Gastrocnemius medialis (tissue), 4 donors: Measurements from ENCODE around the gene ECSCR. TPM values are rescaled to one million over a fixed set of nuclear protein-coding genes. Genes with fewer than 3 reads are reported as not detected.
A peak's percentile ranks its signal among the peaks of the same experiment; 100 is the strongest.

Experiments used
- ATAC-seq, 2 donors: fragments of 150-250 bp; one replicate each; pipeline ENCODE4 v1.9.1; 2016
- DNase-seq, 2 donors: peaks; one replicate each; pipeline ENCODE4 v3.0.0-alpha.2; 2019
- H3K27ac ChIP-seq, 4 donors: fragments of 200-600 bp; sonication (generic); 1 replicate in 1 of 4; 2 replicates in 3 of 4; pipeline ENCODE4 v1.5.1; 2016 to 2018; ENCODE audit warnings: mild to moderate bottlenecking in 2 of 4, moderate library complexity in 1 of 4
- H3K27me3 ChIP-seq, 3 donors: fragments of 200-600 bp; sonication (generic) in 2 of 3; 1 replicate in 1 of 3; 2 replicates in 2 of 3; pipeline versions ENCODE4 v1.5.1 to v1.6.0; 2016 to 2019; ENCODE audit warnings: mild to moderate bottlenecking in 1 of 3, moderate library complexity in 1 of 3
- H3K36me3 ChIP-seq, 2 donors: fragments of 200-600 bp; sonication (generic) in 1 of 2; one replicate each; pipeline ENCODE4 v1.5.1; 2017 to 2018
- H3K4me1 ChIP-seq, 2 donors: fragments of 200-600 bp; sonication (generic) in 1 of 2; one replicate each; pipeline ENCODE4 v1.5.1; 2016 to 2017; ENCODE audit warnings: mild to moderate bottlenecking in 2 of 2
- H3K4me3 ChIP-seq, 4 donors: fragments of 200-600 bp; sonication (generic) in 3 of 4; 1 replicate in 1 of 4; 2 replicates in 3 of 4; pipeline ENCODE4 v1.5.1; 2016 to 2019; ENCODE audit warnings: mild to moderate bottlenecking in 2 of 4
- H3K9me3 ChIP-seq, 3 donors: fragments of 200-600 bp; sonication (generic) in 2 of 3; 1 replicate in 1 of 3; 2 replicates in 2 of 3; pipeline ENCODE4 v1.5.1; 2016 to 2019
- CTCF ChIP-seq, 5 experiments: fragments of 450-650 bp in 3 of 5; fragments of 200-600 bp in 2 of 5; sonication (generic) in 2 of 5; IDR thresholded peaks in 4 of 5; conservative IDR thresholded peaks in 1 of 5; 1 replicate in 4 of 5; 2 replicates in 1 of 5; pipeline ENCODE4 v1.5.1; 2016 to 2019; ENCODE audit warnings: antibody characterized with exemption in 5 of 5, mild to moderate bottlenecking in 3 of 5, moderate library complexity in 3 of 5
- POLR2A ChIP-seq, 2 donors: fragments of 450-650 bp; IDR thresholded peaks; one replicate each; pipeline ENCODE4 v1.6.1; 2017; ENCODE audit warnings: antibody characterized with exemption in 2 of 2, mild to moderate bottlenecking in 2 of 2, moderate library complexity in 2 of 2
- in situ Hi-C, 4 donors: fragments of 200-750 bp; cut with MboI; loops; one replicate each; pipeline versions ENCODE4 v1.15.0 to v1.8.0; 2017; ENCODE audit warnings: low sequenced_read_pairs in 4 of 4
- intact Hi-C: fragments of 100-400 bp; cut with DNase I; formaldehyde crosslinking; loops from one replicate; pipeline ENCODE4 v1.15.1; 2023; ENCODE audit warnings: low total_unique reads
- total RNA-seq, 4 donors: library from RNA; depleted of rRNA; stranded (reverse); fragments of >200 nt; gene quantifications; one replicate each; pipeline versions ENCODE4 v1.1.0 to v1.2.3, GENCODE V29; 2016

The ECSCR gene
- total RNA-seq, 4 donors from 2014 or later = 5.4 to 8.9 (median 6.9) TPM

DNA sequence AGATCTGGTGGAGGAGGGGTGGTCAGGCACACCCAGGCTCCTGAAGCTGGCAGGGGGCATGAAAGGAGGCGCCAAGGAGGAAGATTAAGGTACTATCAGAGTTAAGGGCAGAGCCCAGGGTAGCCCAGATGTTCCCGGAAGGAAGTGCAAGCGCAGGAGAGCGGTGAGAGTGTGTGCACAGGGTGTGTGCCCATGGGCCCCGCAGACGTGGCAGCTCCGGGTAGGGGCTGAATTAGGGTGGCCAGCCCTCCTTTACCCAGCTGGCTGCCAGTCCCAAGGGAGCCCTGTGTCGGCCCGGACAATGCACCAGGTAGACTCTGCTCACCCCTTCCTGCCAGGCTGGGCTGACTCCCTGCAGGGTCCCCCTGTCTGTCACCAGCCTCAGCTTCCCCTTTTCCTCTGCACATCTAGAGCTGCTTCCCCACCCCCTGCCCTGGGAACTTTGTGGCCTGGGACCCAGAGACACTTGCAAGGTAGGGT, 8.3 kb upstream of the ECSCR start, which contains the start of gene SMIM33:
Gene SMIM33 (plus strand): TSS at position 184 of the 480 bp plus-strand sequence. CDS start 118 bp downstream, at position 302.
- in situ Hi-C loops = no loop called here
- TF ChIP-seq POLR2A (IDR thresholded peaks at IDR 0.05) (no peak), CTCF (IDR thresholded peaks at IDR 0.05 in 4 of 5, conservative IDR thresholded peaks at IDR 0.05 in 1 of 5) (no peak)
- H3K36me3 ChIP-seq = no peaks in the 10 kb centered on the region
- ATAC-seq = no peak
- no peaks in the 10 kb centered on the region for H3K9me3 ChIP-seq
- no peak within 1 kb of the TSS for H3K27ac ChIP-seq
- no peak within 1 kb of the TSS for H3K4me3 ChIP-seq
- no peak for DNase-seq
- no peaks in the 10 kb centered on the region for H3K27me3 ChIP-seq
- H3K4me1 ChIP-seq = peaks cover 12 to 24% of the 10 kb centered on the region in 2 donors
- intact Hi-C loops = no loop called here

GRCh38 chr5:139468421-139468931, 5.9 kb upstream of the ECSCR start:
- no peaks in the 10 kb centered on the region for H3K36me3 ChIP-seq
- no peak for TF ChIP-seq CTCF (IDR thresholded peaks at IDR 0.05 in 4 of 5, conservative IDR thresholded peaks at IDR 0.05 in 1 of 5)
- no peak for TF ChIP-seq POLR2A (IDR thresholded peaks at IDR 0.05)
- no peaks in the 10 kb centered on the region for H3K27me3 ChIP-seq
- no peaks in the 10 kb centered on the region for H3K9me3 ChIP-seq
- in situ Hi-C loops (no loop called here), intact Hi-C loops (no loop called here)
- H3K4me3 ChIP-seq = no peak overlapping the region
- DNase-seq (no peak), ATAC-seq (peak; percentile 51 to 73)
- peaks cover 0 to 3% of the 10 kb centered on the region in 2 donors for H3K4me1 ChIP-seq
- no peak overlapping the region for H3K27ac ChIP-seq

- Histone ChIP-seq H3K4me3 (peak overlapping the region in 3 of 4 donors; percentile 28 to 47 (median 43)), H3K36me3 (no peaks in the 10 kb centered on the region), H3K9me3 (no peaks in the 10 kb centered on the region), H3K27me3 (no peaks in the 10 kb centered on the region), H3K4me1 (no peaks in the 10 kb centered on the region), H3K27ac (peak overlapping the region; percentile 52 to 71 (median 66))
- DNase-seq (no peak), ATAC-seq (no peak)
- intact Hi-C loops (no loop called here), in situ Hi-C loops (no loop called here)
- no peak for TF ChIP-seq CTCF (IDR thresholded peaks at IDR 0.05 in 4 of 5, conservative IDR thresholded peaks at IDR 0.05 in 1 of 5)
Observed at GRCh38 chr5:139461698-139462097, 845 bp downstream of the ECSCR start.

GRCh38 chr5:139461176-139461575, 1.4 kb downstream of the ECSCR start:
- no peaks in the 10 kb centered on the region for H3K36me3 ChIP-seq
- H3K4me1 ChIP-seq = no peaks in the 10 kb centered on the region
- H3K4me3 ChIP-seq = peak overlapping the region; percentile 7 to 47 (median 36)
- H3K27me3 ChIP-seq = no peaks in the 10 kb centered on the region
- H3K9me3 ChIP-seq = no peaks in the 10 kb centered on the region
- peak overlapping the region in 3 of 4 donors; percentile 62 to 71 (median 70) for H3K27ac ChIP-seq
- no peak for TF ChIP-seq CTCF (IDR thresholded peaks at IDR 0.05 in 4 of 5, conservative IDR thresholded peaks at IDR 0.05 in 1 of 5)
- no peak for TF ChIP-seq POLR2A (IDR thresholded peaks at IDR 0.05)
- intact Hi-C loops (no loop called here), in situ Hi-C loops (no loop called here)
- DNase-seq = no peak
- ATAC-seq = no peak

- TF ChIP-seq POLR2A (IDR thresholded peaks at IDR 0.05) (no peak), CTCF (IDR thresholded peaks at IDR 0.05 in 4 of 5, conservative IDR thresholded peaks at IDR 0.05 in 1 of 5) (no peak)
- Histone ChIP-seq H3K27me3 (no peaks in the 10 kb centered on the region), H3K36me3 (no peaks in the 10 kb centered on the region), H3K4me1 (no peaks in the 10 kb centered on the region), H3K4me3 (no peak overlapping the region), H3K27ac (peak overlapping the region; percentile 56 to 71 (median 66)), H3K9me3 (no peaks in the 10 kb centered on the region)
- ATAC-seq (no peak), DNase-seq (no peak)
- intact Hi-C loops = no loop called here
- in situ Hi-C loops = no loop called here
Observed at GRCh38 chr5:139460455-139460854, 2.1 kb downstream of the ECSCR start.
